Adrenal gland (tissue), 12 donors: ENCODE measurements around the gene TMPRSS12. TPM values are rescaled to one million over a fixed set of nuclear protein-coding genes. Genes with fewer than 3 reads are reported as not detected.
"Not testable (repeated sequence)": the region's sequence is repeated elsewhere in the genome, so short reads cannot be mapped to it uniquely, and the experiment has no call there.

Experiments used
- DNase-seq, 7 donors: peaks; one replicate each; pipeline ENCODE4 v3.0.0-alpha.2; 2019 to 2020
- H3K27ac ChIP-seq, 5 donors: fragments of 200-600 bp; sonication (generic) in 4 of 5; 1 replicate in 3 of 5; 2 replicates in 2 of 5; pipeline versions ENCODE4 v1.5.1 to v1.8.0; 2016 to 2020; ENCODE audit warnings: mild to moderate bottlenecking in 1 of 5
- H3K27me3 ChIP-seq: fragments of 200-600 bp; 2 replicates; pipeline ENCODE4 v1.8.0; 2021
- H3K36me3 ChIP-seq, 2 donors: fragments of 200-600 bp; replicated peaks in 1 of 2; 1 replicate in 1 of 2; 2 replicates in 1 of 2; pipeline versions ENCODE4 v1.5.1 to v1.8.0; 2018 to 2022
- H3K4me1 ChIP-seq, 2 donors: fragments of 200-600 bp; replicated peaks in 1 of 2; 1 replicate in 1 of 2; 2 replicates in 1 of 2; pipeline versions ENCODE4 v1.5.1 to v1.8.0; 2018 to 2021
- H3K4me3 ChIP-seq, 4 donors: fragments of 200-600 bp; sonication (generic) in 3 of 4; one replicate each; pipeline ENCODE4 v1.5.1; 2016 to 2018
- H3K9me3 ChIP-seq, 3 donors: fragments of 200-600 bp; sonication (generic) in 1 of 3; replicated peaks in 1 of 3; 1 replicate in 2 of 3; 2 replicates in 1 of 3; pipeline versions ENCODE4 v1.5.1 to v1.8.0; 2016 to 2021
- POLR2A ChIP-seq, 2 donors: fragments of 450-650 bp; IDR thresholded peaks; one replicate each; pipeline ENCODE4 v1.6.1; 2017; ENCODE audit warnings: antibody characterized with exemption in 2 of 2, mild to moderate bottlenecking in 2 of 2, moderate library complexity in 1 of 2
- WGBS, 4 donors: extraction: QIAGEN DNeasy Blood & Tissue Kit in 2 of 4; methylation state at CpG; one replicate each; pipeline versions ENCODE4 v1.1.5 to v1.1.7; 2013 to 2017; 5-methylcytosine and 5-hydroxymethylcytosine counted together
- intact Hi-C, 2 donors: fragments of 100-400 bp; cut with DNase I; formaldehyde crosslinking; loops; one replicate each; pipeline versions ENCODE4 v1.14.1 to v1.15.0; 2022 to 2023
- polyA plus RNA-seq, 3 donors: library from polyadenylated mRNA; stranded (reverse); fragments of 200-250 nt in 2 of 3; fragments of 350-450 nt in 1 of 3; fragmentation: Illumina TruSeq in 1 of 3; extraction: RNeasy Lipid Tissue Mini Kit (QIAGEN cat#74804) in 1 of 3; gene quantifications; one replicate each; pipeline ENCODE4 v1.2.3, GENCODE V29; 2013 to 2014
- total RNA-seq, 9 donors: library from RNA; depleted of rRNA in 4 of 9; stranded (reverse); fragments of >200 nt in 4 of 9; fragments of 120-200 nt in 1 of 9; fragmentation: NEBNext Ultra II Directional in 1 of 9; extraction: Animal tissue kit (Norgen Biotek cat#: 25700) in 1 of 9; gene quantifications; one replicate each; pipeline versions ENCODE4 v1.1.0 to v1.2.4, GENCODE V29; 2013 to 2023
- TF ChIP-seq, protein P1 (sequence below), 6 experiments: fragments of 450-650 bp in 4 of 6; fragments of 200-600 bp in 2 of 6; sonication (generic) in 1 of 6; IDR thresholded peaks; 1 replicate in 5 of 6; 2 replicates in 1 of 6; pipeline versions ENCODE4 v1.5.1 to v1.8.0; 2016 to 2021; ENCODE audit warnings: antibody characterized with exemption in 6 of 6, mild to moderate bottlenecking in 2 of 6, moderate library complexity in 1 of 6
- donor health status: healthy with polysubstance abuse.
- donor health status: Bipolar disorder and iron deficiency.
- donor health status: DM: yes; HTN: yes; CAD: no.
- donor health status: DM: no; HTN: no; CAD: no.
- donor health status: DM: no; HTN: no; CAD: no.
- donor health status: DM: yes; HTN: yes; CAD: no.

Gene TMPRSS12
- total and polyA plus RNA-seq, 12 donors: 0.03 to 0.39 TPM; not detected in 10

DNA sequence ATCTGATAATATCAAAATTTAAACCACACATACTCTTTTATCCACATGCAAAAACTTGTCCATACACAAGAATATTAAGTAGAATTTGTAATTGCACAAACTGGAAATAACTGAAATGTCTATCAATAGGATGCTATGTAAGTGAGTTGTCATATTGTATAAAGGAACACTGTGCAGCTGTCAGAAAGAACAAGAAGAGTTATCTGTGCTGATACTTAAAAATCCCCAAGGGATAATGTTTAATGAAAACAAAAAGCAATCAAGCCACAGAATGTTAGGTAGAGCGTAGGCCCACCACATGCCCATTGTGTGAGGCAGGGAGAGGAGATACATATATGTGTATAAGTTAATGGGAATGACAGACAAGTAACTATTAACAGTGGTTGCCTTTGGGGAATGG, 83.7 kb downstream of the TMPRSS12 start:
- H3K9me3 ChIP-seq: no peaks in the 10 kb centered on the region
- H3K27me3 ChIP-seq: no peaks in the 10 kb centered on the region
- H3K27ac ChIP-seq: peak overlapping the region in 4 of 5 donors; percentile 2 to 94 (median 66)
- peaks cover 37 to 54% of the 10 kb centered on the region in 2 donors for H3K4me1 ChIP-seq
- WGBS, 4 donors: 16 to 40% (median 29%) methylated on average over 1 of the region's 1 CpG
- DNase-seq: no peak
- intact Hi-C loops: loop anchor here in 1 of 2 donors (5.0 kb wide), 1 partner anchor 56 kb away; no protein-coding TSS in a partner anchor
- TF ChIP-seq POLR2A (IDR thresholded peaks at IDR 0.05): no peak
- TF ChIP-seq, protein P1, sequence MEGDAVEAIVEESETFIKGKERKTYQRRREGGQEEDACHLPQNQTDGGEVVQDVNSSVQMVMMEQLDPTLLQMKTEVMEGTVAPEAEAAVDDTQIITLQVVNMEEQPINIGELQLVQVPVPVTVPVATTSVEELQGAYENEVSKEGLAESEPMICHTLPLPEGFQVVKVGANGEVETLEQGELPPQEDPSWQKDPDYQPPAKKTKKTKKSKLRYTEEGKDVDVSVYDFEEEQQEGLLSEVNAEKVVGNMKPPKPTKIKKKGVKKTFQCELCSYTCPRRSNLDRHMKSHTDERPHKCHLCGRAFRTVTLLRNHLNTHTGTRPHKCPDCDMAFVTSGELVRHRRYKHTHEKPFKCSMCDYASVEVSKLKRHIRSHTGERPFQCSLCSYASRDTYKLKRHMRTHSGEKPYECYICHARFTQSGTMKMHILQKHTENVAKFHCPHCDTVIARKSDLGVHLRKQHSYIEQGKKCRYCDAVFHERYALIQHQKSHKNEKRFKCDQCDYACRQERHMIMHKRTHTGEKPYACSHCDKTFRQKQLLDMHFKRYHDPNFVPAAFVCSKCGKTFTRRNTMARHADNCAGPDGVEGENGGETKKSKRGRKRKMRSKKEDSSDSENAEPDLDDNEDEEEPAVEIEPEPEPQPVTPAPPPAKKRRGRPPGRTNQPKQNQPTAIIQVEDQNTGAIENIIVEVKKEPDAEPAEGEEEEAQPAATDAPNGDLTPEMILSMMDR (IDR thresholded peaks at IDR 0.05): no peak
- H3K36me3 ChIP-seq: peaks cover 0 to 18% of the 10 kb centered on the region in 2 donors
- H3K4me3 ChIP-seq: peak overlapping the region in 2 of 4 donors; percentile 70 to 91

DNA sequence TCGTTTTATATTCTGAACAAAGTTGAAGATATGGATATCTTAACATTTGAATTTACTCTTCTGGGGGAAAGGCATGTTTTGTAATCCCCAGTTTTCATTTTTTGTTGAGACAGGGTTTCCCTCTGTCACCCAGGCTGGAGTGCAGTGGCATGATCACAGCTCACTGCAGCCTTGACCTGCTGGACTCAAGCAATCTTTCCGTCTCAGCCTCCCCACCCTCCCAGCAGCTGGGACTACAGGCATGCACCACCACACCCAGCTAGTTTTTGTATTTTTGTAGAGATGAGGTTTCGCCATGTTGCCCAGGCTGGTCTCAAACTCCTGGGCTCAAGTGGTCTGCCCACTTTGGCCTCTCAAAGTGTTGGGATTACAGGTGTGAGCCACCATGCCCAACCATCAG, 84.2 kb downstream of the TMPRSS12 start:
- Histone ChIP-seq H3K36me3 (peaks cover 0 to 18% of the 10 kb centered on the region in 2 donors), H3K4me1 (peaks cover 37 to 49% of the 10 kb centered on the region in 2 donors), H3K4me3 (peak overlapping the region in 3 of 4 donors; percentile 12 to 91 (median 70)), H3K27ac (peak overlapping the region in 3 of 5 donors; percentile 45 to 94 (median 88))
- peak in 1 of 2 donors; percentile 43 for TF ChIP-seq POLR2A (IDR thresholded peaks at IDR 0.05)
- not testable (repeated sequence) for H3K27me3 ChIP-seq, H3K9me3 ChIP-seq
- intact Hi-C loops: loop anchor here in 1 of 2 donors (5.0 kb wide), 1 partner anchor 55 kb away; no protein-coding TSS in a partner anchor
- DNase-seq: peak; percentile 47 to 76 (median 66)
- 12 to 18% (median 17%) methylated on average over 3 of the region's 3 CpGs for WGBS, 4 donors

DNA sequence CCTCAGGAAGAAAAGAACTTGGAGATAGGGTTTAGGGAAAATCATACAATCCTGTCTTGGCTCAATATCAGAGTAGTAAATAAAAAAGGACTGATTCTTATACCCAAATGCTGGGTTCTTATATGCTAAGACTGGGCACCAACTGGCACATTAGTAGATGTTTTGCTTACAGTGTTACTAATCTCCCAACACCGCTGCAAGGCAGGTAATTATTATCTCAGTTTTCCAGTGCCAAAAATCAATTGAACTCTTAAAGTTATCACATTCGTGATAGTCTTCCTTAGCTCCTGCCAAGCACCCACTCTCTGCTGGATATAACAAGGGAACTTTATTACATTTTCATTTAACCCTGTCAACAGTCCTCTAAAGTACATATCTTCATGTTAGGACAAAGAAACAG, 84.6 kb downstream of the TMPRSS12 start:
- H3K9me3 ChIP-seq: no peaks in the 10 kb centered on the region
- DNase-seq: no peak
- H3K4me3 ChIP-seq: peak overlapping the region in 2 of 4 donors; percentile 70 to 91
- TF ChIP-seq POLR2A (IDR thresholded peaks at IDR 0.05): no peak
- TF ChIP-seq, protein P1 (IDR thresholded peaks at IDR 0.05): no peak
- H3K27ac ChIP-seq: peak overlapping the region in 3 of 5 donors; percentile 45 to 94 (median 88)
- H3K4me1 ChIP-seq: peaks cover 35 to 49% of the 10 kb centered on the region in 2 donors
- H3K36me3 ChIP-seq: peaks cover 0 to 18% of the 10 kb centered on the region in 2 donors
- intact Hi-C loops: loop anchor here in 1 of 2 donors (5.0 kb wide), 1 partner anchor 55 kb away; no protein-coding TSS in a partner anchor
- no peaks in the 10 kb centered on the region for H3K27me3 ChIP-seq
- whole genome bisulfite sequencing, 4 donors: 12 to 23% (median 17%) methylated on average over 2 of the region's 2 CpGs

DNA sequence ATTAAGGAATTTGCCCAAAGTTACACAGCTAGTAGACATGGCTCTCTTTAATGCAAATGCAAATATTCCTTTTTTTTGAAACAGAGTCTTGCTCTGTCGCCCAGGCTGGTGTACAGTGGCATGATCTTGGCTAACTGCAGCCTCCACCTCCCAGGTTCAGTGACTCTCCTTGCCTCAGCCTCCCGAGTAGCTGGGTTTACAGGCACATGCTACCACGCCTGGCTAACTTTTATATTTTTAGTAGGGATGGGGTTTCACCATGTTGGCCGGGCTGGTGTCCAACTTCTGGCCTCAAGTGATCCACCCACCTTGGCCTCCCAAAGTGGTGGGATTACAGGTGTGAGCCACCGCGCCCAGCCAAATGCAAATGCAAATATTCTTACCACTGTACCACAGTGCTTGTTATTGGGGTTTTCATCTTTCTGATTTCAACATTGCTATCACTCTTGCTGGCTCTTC, 85.1 kb downstream of the TMPRSS12 start:
- no peaks in the 10 kb centered on the region for H3K27me3 ChIP-seq
- peak overlapping the region in 2 of 4 donors; percentile 70 to 91 for H3K4me3 ChIP-seq
- peak overlapping the region in 2 of 5 donors; percentile 88 to 94 for H3K27ac ChIP-seq
- no peak for TF ChIP-seq POLR2A (IDR thresholded peaks at IDR 0.05)
- TF ChIP-seq, protein P1 (IDR thresholded peaks at IDR 0.05): no peak
- peaks cover 0 to 18% of the 10 kb centered on the region in 2 donors for H3K36me3 ChIP-seq
- no peaks in the 10 kb centered on the region for H3K9me3 ChIP-seq
- no peak for DNase-seq
- intact Hi-C loops: loop anchor here in 1 of 2 donors (5.0 kb wide), 1 partner anchor 55 kb away; no protein-coding TSS in a partner anchor
- peaks cover 31 to 49% of the 10 kb centered on the region in 2 donors for H3K4me1 ChIP-seq
- WGBS, 4 donors: 63 to 82% (median 73%) methylated on average over 6 of the region's 6 CpGs
